ENCODE results near the gene MAPKAPK2. TPM values are rescaled to one million over a fixed set of nuclear protein-coding genes. Genes with fewer than 3 reads are reported as not detected.

MAPKAPK2 gene
- total RNA-seq, 1 experiment from 2014 or later: 96.8 TPM

DNA sequence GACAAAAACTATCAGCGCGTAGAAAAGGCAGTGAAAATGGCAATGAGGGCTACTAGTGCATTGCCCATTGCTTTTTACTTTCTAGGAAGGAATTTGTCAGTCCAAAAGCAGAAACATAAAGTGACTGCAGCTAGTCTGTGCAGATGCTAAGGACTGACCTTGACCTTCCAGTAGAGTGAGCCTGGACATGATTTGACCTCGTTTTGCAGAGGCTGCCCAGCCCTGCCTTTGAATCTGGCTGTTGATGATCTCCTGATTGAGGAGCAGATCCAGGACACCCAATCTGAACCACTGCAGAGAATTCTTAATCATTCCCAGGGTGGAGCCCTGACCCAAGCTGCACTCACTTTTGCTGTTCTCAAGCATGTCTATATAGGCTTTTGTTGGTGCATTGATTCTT, 27.8 kb upstream of the MAPKAPK2 start:
- H3K9me3 Mint-ChIP-seq (ENCODE audit: unreplicated experiment): no peaks in the 10 kb centered on the region
- H3K4me1 ChIP-seq: no peaks in the 10 kb centered on the region
- no peaks in the 10 kb centered on the region for H3K36me3 Mint-ChIP-seq (ENCODE audit: insufficient read depth, unreplicated experiment)
- no peak overlapping the region for H3K4me3 Mint-ChIP-seq (ENCODE audit: unreplicated experiment)
- intact Hi-C loops (cut with micrococcal nuclease; ENCODE audit: unreplicated experiment): no loop called here
- BruUV-seq (replicated peaks): no TSS peak
- no peaks in the 10 kb centered on the region for H3K9me3 ChIP-seq
- no peak overlapping the region for H3K27ac Mint-ChIP-seq (ENCODE audit: unreplicated experiment)
- TF ChIP-seq, protein P1, sequence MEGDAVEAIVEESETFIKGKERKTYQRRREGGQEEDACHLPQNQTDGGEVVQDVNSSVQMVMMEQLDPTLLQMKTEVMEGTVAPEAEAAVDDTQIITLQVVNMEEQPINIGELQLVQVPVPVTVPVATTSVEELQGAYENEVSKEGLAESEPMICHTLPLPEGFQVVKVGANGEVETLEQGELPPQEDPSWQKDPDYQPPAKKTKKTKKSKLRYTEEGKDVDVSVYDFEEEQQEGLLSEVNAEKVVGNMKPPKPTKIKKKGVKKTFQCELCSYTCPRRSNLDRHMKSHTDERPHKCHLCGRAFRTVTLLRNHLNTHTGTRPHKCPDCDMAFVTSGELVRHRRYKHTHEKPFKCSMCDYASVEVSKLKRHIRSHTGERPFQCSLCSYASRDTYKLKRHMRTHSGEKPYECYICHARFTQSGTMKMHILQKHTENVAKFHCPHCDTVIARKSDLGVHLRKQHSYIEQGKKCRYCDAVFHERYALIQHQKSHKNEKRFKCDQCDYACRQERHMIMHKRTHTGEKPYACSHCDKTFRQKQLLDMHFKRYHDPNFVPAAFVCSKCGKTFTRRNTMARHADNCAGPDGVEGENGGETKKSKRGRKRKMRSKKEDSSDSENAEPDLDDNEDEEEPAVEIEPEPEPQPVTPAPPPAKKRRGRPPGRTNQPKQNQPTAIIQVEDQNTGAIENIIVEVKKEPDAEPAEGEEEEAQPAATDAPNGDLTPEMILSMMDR (IDR thresholded peaks at IDR 0.05; ENCODE audit: insufficient read depth in 1 of 2, low read depth in 1 of 2, low read length in 1 of 2, severe bottlenecking in 1 of 2, unreplicated experiment in 1 of 2): no peak
- CTCF ChIA-PET: interaction anchor here (0.5 kb wide), 1 partner anchor 19 kb away, joined by 3 read pairs; no protein-coding TSS in a partner anchor
- no peak overlapping the region for H3K4me3 ChIP-seq (ENCODE audit: low read depth, low read length)
- DNase-seq: no peak
- POLR2A ChIA-PET: no interaction called here
- no peaks in the 10 kb centered on the region for H3K4me1 Mint-ChIP-seq (ENCODE audit: low read depth, unreplicated experiment)
- H3K36me3 ChIP-seq (ENCODE audit: control insufficient read depth, insufficient read depth, low read length): no peaks in the 10 kb centered on the region
- H3K27me3 ChIP-seq (replicated peaks; ENCODE audit: control insufficient read depth, insufficient read depth, low read length): no peaks in the 10 kb centered on the region
- peaks cover 17% of the 10 kb centered on the region for H3K27me3 Mint-ChIP-seq (ENCODE audit: insufficient read depth, unreplicated experiment)

DNA sequence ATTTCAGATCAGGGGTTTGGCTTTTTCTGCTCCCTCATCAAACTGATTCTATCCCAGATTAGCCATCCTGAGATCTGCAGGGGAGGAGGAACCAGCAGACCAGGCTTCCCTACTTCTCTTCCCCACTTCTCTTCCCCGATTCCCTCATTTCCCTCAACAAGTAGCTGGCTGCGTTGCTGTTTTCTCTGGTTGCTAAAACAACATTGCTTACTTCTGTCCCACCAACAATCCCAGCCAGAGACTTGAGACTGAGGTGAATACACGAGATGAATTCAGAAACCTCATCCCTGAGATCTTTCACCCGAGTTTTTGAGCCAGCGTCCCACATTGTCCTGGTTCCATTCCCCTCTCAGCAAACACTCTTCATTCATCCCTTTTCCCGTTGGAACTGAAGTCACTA, 27.0 kb upstream of the MAPKAPK2 start:
- Histone ChIP-seq H3K4me3 (ENCODE audit: low read depth, low read length) (no peak overlapping the region), H3K36me3 (ENCODE audit: control insufficient read depth, insufficient read depth, low read length) (no peaks in the 10 kb centered on the region), H3K27me3 (replicated peaks; ENCODE audit: control insufficient read depth, insufficient read depth, low read length) (no peaks in the 10 kb centered on the region), H3K4me1 (no peaks in the 10 kb centered on the region), H3K9me3 (no peaks in the 10 kb centered on the region)
- intact Hi-C loops (cut with micrococcal nuclease; ENCODE audit: unreplicated experiment): no loop called here
- no peaks in the 10 kb centered on the region for H3K9me3 Mint-ChIP-seq (ENCODE audit: unreplicated experiment)
- peaks cover 3% of the 10 kb centered on the region for H3K4me1 Mint-ChIP-seq (ENCODE audit: low read depth, unreplicated experiment)
- TF ChIP-seq, protein P1 (IDR thresholded peaks at IDR 0.05; ENCODE audit: insufficient read depth in 1 of 2, low read depth in 1 of 2, low read length in 1 of 2, severe bottlenecking in 1 of 2, unreplicated experiment in 1 of 2): no peak
- no peak overlapping the region for H3K27ac Mint-ChIP-seq (ENCODE audit: unreplicated experiment)
- ChIA-PET CTCF (interaction anchor here (0.8 to 1.8 kb wide), 2 partner anchors 22 to 34 kb away, joined by 3 to 7 read pairs; partner anchors contain the start of gene DYRK3), POLR2A (no interaction called here)
- no peak overlapping the region for H3K4me3 Mint-ChIP-seq (ENCODE audit: unreplicated experiment)
- BruUV-seq (replicated peaks): no TSS peak
- no peak for DNase-seq
- peaks cover 15% of the 10 kb centered on the region for H3K27me3 Mint-ChIP-seq (ENCODE audit: insufficient read depth, unreplicated experiment)
- H3K36me3 Mint-ChIP-seq (ENCODE audit: insufficient read depth, unreplicated experiment): no peaks in the 10 kb centered on the region

GRCh38 chr1:206658264-206658980, 26.3 kb upstream of the MAPKAPK2 start:
- no peaks in the 10 kb centered on the region for H3K4me1 ChIP-seq
- Mint-ChIP-seq H3K36me3 (ENCODE audit: insufficient read depth, unreplicated experiment) (no peaks in the 10 kb centered on the region), H3K4me1 (ENCODE audit: low read depth, unreplicated experiment) (peaks cover 6% of the 10 kb centered on the region), H3K27ac (ENCODE audit: unreplicated experiment) (no peak overlapping the region), H3K4me3 (ENCODE audit: unreplicated experiment) (no peak overlapping the region), H3K27me3 (ENCODE audit: insufficient read depth, unreplicated experiment) (peaks cover 13% of the 10 kb centered on the region), H3K9me3 (ENCODE audit: unreplicated experiment) (no peaks in the 10 kb centered on the region)
- TF ChIP-seq, protein P1 (IDR thresholded peaks at IDR 0.05; ENCODE audit: insufficient read depth in 1 of 2, low read depth in 1 of 2, low read length in 1 of 2, severe bottlenecking in 1 of 2, unreplicated experiment in 1 of 2): peak; percentile 60 to 64
- no peaks in the 10 kb centered on the region for H3K36me3 ChIP-seq (ENCODE audit: control insufficient read depth, insufficient read depth, low read length)
- DNase-seq: peak in 1 of 2 experiments; percentile 46
- CTCF ChIA-PET: interaction anchor here (0.8 to 1.8 kb wide), 4 partner anchors 23 to 163 kb away, joined by 3 to 7 read pairs (median 3); partner anchors contain the start of gene DYRK3
- H3K4me3 ChIP-seq (ENCODE audit: low read depth, low read length): no peak overlapping the region
- POLR2A ChIA-PET: no interaction called here
- H3K27me3 ChIP-seq (replicated peaks; ENCODE audit: control insufficient read depth, insufficient read depth, low read length): no peaks in the 10 kb centered on the region
- intact Hi-C loops (cut with micrococcal nuclease; ENCODE audit: unreplicated experiment): no loop called here
- BruUV-seq (replicated peaks): no TSS peak
- no peaks in the 10 kb centered on the region for H3K9me3 ChIP-seq
